Hematopoietic multipotent progenitor cell treated with erythropoietin and hydrocortisone succinate and interleukin-3 and kit ligand, for 8 days (in vitro differentiated cells): ENCODE data around the gene PCGF3.
"Not testable (repeated sequence)": the region's sequence is repeated elsewhere in the genome, so short reads cannot be mapped to it uniquely, and the experiment has no call there.

Experiments used
- DNase-seq: peaks from one replicate; pipeline ENCODE4 v3.0.0-alpha.2; 2015

PCGF3 gene

DNA sequence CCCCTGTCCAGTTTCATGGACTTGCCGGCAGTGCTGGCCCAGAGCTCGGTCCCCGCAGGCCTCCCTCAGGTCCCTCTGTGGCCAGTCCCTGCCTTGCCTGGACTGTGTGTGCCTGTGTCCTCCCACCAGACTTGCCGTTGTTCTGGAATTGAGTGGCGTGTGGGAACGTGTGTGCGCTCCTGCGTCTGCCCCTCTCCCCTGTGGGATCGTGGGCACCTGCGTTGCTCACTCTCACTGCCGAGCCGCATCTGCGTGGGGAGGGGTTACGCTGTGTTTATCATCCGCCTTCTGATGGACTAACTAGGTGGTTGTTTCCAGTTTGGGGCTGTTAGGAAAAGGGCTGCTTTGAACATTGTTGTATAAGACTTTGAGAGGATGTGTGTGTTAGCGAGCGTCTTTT is 21.2 kb downstream of the PCGF3 start:
- no peak for DNase-seq

DNA sequence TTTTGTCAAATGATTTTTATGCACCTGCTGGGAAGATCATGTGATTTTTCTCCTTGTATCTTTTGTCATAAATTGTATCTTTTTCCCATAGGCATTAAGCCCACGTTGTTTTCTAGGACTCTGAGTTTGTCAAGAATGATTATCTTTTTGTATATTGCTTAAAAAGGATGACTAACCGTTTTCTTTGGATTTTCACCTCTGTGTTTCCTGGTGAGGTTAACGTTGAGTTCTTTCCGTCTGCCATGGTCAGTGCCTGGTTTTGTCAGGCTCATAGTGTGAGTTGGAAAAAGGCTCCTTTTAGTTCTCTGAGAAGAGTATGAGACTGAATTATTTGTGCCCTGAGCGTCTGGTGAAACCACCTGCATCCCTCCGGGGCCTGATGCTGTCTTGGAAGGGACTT is 21.9 kb downstream of the PCGF3 start:
- no peak for DNase-seq

DNA sequence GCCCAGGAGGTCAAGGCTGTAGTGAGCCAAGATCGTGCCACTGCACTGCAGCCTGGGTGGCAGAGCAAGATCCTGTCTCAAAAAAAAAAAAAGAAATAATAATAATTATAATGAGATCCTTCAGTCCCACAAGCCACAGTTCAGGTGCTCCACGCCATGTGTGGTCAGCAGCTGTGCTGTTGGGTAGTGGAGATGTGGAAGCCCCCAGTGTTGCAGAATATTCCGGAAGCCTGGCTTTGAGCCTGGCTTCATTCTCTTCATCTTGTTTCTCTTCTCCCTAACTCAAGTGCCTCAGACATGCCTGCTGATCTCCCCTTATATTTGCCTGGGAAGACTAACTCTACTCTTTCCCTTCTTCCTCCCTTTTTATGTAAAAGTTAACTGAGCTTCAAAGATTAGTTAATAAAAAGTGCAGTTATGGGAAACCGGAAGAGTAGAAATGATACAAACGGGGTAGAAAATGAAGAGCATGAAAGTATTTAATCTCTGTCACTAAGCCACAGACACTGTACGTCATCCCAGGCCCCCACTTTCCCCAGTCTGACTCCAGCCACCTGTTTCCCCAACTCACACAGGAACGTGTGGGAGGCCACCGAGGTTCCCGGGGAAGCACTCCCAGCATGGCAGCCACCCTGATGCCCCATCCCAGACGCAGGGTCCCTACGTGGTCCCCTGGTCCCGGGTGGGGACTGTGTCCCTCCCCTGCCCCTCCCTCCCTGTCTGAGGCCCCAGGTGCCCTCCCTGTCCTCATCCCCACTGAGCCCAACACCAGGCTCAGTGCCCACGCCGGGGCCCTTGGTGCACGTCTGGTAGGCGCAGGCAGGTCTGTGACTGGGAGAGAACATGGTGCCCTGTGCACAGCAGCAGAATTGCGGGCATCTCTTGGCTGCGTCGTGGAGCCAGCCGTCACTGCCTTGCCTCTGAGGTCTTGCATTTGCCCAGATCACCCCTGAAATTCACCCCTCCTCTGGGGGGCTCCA is 24.0 kb downstream of the PCGF3 start:
- DNase-seq, result no peak

DNA sequence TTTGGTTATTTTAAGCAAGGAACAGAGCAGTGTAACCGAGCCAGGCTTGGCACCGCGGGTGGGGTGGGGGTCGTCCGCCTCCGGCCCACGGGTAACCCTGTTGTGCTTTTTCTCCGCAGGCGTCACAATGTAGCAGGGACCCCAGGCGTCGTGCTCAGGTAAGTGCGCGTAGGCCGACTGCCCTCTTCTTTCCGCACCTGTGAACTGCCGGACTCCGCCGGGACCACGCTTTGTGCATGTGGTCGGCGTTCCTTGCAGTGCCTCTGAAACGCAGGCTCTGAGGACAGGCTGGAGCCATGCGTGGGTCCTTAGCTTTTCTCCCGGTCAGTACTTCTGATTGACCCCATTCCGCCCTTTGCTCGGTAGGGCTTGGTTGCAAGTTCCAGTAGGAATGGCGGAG is 24.9 kb downstream of the PCGF3 start:
- DNase-seq, result no peak

DNA sequence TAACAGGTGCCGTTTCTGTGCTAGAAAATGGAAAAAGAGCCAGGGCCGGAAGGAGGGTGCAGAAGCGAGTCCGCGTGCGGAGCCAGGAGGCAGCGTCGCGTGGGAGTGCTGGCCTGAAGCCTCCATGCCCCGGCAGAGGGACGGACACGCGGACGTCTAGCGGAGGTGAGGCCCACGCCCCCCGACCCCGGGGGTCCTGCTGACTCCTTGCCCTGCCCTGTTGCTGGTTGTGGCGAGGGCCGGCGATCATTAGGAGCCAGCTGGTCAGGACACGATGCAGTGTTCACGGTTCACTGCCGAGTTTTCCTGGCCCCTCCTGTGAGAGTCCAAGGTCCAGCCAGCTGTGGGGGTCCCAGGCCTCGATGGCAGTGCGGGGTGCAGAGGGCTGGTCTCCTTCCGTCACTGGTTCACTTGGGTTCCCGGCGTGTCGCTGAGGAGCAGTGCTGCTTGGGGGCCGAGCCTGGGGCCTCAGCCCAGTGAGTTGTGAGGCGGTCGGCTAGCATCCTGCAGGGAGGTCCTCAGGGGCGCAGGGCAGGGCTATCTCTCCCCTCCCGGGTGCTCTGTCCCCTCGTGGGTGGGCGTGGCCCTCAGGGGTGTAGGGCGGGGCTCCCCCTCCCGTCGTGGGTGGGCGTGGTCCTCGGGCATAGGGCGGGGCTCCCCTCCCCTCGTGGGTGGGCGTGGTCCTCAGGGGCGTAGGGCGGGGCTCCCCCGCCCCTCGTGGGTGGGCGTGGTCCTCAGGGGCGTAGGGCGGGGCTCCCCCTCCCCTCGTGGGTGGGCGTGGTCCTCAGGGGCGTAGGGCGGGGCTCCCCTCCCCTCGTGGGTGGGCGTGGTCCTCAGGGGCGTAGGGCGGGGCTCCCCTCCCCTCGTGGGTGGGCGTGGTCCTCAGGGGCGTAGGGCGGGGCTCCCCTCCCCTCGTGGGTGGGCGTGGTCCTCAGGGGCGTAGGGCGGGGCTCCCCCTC is 25.6 kb downstream of the PCGF3 start:
- DNase-seq, result not testable (repeated sequence)

DNA sequence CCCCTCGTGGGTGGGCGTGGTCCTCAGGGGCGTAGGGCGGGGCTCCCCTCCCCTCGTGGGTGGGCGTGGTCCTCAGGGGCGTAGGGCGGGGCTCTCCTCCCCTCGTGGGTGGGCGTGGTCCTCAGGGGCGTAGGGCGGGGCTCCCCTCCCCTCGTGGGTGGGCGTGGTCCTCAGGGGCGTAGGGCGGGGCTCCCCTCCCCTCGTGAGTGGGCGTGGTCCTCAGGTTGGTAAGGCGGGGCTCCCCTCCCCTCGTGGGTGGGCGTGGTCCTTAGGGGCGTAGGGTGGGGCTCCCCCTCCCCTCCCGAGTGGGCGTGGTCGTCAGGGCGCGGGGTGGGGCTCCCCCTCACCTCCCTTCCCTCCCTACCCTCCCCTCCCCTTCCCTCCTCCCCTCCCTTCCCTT is 26.3 kb downstream of the PCGF3 start:
- DNase-seq, result peak; percentile 25

DNA sequence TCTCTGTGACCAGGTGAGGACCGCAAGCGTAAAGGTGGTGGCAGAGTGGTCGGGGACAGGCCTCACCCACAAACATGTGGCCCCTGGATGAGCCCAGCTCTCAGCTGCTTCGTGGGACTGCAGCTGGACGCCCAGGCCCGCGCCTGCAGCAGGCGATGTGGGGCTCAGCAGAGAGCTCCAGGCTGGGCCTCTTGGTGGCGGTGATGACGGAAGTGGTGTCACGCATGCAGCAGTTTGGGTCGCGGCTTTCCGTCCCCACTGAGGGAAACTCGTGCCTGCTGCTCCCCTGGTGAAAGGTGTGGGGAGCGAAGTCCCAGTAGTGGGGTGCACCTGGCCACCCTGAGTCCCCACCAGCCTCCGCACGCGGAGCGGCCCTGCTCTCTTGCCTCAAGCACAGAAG is 26.9 kb downstream of the PCGF3 start:
- peak; percentile 28 for DNase-seq

DNA sequence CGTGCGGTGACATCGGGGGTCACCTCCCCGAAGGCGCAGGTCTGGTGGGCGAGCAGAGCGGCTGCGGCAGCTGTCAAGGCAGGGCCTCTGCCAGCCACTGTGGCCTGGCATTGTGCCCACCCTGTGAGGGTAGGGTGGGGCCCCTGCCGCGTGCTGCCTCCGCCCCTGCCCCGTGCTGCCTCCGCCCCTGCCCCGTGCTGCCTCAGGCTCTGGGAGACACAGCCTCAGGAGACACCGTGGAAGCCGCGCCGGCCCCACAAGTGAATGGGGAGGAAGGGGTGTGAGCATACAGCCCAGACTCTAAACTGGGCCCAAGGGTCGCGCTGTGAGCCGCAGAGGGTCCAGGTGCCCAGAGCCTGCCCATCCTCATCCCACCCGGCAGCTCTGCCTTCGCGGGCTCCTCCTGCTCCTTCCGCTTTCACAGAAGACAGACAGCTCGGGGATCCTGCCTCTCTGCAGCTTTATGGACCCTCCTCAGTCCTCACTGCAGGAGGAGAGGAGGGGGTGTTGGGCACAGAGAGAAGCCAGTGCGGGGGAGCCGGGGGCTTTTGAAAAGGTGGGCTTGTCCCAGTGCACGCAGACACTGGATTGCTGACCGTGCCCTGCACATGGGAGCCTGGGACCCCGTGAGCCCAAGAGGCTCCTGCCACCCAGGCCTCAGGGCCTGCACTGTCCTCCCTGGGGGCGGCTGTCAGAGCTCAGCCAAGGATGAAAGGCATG is 27.4 kb downstream of the PCGF3 start:
- DNase-seq, result peak; percentile 85

DNA sequence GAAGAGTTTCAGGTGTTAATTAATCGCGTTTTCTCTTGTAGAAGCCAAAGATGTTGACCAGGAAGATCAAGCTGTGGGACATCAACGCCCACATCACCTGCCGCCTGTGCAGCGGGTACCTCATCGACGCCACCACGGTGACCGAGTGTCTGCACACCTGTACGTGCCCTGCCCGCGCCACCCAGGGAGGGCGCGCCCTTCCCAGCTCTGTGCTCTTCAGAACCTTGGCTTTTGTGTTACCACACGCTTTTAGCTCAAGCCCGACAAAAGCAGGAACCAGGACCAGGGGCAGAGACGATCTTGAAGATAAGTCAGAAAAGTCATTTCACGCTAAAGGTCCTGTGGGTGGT is 28.0 kb downstream of the PCGF3 start:
- no peak for DNase-seq

DNA sequence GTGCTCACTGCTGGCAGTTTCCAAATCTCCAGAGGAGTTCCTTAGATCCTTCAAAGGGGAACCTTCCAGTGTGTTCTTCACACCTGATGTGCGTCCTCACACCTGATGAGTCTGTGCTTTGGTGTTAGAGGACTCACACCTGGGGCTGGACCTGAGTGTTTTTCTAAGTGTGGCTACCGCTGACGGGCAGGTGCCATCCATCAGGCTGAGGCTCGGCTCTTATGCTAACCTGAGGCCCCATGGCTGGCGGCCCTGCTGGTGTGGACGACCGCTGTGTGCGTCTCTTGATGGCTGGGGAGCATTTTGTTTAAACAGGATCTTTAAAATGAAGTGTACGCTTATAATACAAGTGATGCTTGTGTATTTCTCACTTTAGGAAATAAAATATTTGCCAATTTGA is 28.4 kb downstream of the PCGF3 start:
- DNase-seq, result no peak

DNA sequence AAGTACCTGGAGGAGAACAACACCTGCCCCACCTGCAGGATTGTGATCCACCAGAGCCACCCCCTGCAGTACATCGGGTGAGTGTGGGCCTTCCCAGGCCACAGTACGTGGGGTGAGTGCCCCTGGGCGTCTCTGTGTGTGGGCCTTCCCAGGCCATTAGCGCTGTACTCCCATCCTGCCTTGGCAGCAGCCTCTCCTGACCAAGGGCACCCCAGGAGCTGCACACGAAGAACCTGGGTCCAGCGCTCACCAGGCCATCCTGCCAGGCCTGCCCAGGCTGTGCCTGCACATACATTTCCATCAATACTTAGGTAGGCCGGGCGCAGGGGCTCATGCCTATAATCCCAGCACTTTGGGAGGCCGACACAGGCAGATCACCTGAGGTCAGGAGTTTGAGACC is 29.3 kb downstream of the PCGF3 start:
- no peak for DNase-seq

DNA sequence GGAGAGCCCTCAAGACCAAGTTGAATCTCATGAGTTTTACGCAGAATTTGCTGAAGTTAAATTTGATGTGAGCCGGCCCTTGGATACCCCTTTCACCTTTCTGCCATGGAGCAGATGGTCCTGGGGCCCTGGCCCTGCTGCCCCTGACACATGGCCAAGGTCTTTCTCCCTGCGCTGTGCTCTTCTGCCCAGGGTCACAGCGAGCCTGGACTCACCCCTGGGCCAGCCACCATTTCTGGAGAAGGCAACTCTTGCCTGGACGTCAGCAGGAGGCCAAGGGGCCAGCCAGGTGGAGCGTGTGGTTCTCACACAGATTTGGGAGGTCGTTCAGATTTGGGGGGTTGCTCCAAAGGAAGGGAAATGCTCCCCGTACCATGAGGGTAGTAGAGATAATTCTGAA is 30.0 kb downstream of the PCGF3 start:
- no peak for DNase-seq

DNA sequence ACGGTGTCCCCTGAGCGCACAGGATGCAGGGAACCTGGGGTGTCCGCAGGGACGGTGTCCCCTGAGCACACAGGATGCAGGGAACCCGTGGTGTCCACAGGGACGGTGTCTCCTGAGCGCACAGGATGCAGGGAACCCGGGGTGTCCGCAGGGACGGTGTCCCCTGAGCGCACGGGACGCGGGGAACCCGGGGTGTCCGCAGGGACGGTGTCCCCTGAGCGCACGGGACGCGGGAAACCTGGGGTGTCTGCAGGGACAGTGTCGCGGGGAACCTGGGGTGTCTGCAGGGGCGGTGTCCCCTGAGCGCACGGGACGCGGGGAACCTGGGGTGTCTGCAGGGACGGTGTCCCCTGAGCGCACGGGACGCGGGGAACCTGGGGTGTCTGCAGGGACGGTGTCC is 30.9 kb downstream of the PCGF3 start:
- not testable (repeated sequence) for DNase-seq

DNA sequence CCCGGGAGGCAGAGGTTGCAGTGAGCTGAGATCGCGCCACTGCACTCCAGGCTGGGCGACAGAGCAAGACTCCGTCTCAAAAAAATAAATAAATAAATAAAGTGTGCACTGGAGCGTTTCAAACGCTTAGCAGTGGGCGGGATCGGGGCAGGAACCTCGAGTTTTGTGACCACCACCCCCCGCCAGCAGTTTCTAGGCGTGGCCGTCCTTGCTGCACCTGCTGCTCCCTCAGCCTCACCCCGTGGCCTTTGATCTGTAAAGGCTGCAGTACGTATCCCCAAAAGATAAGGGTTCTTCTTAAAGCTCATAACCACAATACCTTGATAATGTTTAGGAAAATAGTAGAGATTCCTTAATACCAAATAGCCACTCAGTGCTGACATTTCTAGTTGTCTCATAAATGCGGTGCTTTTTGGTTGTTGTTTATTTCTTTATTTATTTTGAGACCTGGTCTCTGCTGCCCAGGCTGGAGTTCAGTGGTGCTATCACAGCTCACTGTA is 33.2 kb downstream of the PCGF3 start:
- peak; percentile 42 for DNase-seq

DNA sequence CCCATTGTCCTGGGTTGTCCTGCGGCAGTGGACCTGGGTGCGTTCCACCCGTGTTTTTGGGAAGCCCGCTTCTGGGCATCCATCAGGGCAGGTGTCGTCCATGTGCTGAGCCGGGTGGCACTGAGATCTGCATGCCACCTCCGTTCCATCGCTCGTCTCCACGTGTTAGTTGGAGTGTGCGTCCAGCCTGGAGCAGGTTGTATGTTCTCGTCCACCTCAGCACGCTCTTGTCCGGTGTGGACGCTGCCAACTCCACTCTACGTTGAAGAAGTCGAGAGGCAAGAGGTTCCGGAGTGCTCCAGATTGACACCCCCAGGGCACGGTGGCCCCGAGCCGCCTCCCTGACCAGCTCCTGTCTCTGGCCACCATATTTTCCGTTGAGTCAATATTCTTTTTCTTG is 33.9 kb downstream of the PCGF3 start:
- no peak for DNase-seq

DNA sequence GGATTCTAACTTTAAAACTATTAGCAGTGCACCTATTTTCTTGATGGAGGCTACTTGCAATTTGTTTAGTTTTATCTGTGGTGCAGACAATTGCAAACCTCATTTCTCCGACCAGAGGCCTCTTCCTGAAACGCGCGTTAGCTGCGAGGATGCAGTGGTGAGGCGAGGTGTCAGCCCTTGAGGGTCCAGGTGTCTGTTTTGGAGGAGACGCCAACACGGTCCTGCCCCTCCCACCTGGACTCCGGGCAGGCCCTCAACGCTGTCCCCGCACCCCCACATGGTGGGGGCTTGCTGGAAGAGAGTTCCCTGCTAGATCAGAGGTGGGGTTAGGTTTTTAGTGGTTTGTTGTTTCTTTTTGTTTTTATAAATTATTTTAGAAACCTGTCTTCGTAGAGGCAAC is 34.4 kb downstream of the PCGF3 start:
- DNase-seq, result no peak

DNA sequence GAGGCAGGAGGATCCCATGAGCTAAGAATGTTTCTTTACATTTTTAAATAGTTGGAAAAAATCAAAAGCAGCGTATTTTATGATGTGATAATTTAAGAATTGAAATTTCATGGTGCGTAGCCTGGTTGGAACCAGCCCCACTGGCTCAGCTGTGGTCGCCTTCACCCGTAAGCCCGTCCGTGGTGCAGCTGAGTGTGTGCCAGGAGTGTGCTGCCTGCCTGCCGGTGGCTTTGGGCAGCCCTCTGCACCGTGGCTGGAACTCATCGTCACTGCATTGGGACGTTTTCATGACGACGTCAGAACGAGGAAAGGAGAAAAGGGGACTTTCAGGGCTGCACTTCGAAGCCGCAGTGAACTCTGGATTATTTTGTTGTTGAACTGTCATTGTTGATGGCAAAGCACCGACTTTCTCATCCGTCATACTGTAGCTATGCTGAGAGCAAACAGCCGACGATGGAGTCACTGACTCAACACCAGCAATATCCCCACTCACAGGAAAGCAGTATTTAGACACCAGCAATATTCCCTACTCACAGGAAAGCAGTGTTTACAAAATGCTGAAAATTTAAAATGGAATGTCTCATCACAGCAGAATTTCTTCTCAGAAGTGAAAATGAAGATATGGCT is 35.1 kb downstream of the PCGF3 start:
- DNase-seq, result no peak

DNA sequence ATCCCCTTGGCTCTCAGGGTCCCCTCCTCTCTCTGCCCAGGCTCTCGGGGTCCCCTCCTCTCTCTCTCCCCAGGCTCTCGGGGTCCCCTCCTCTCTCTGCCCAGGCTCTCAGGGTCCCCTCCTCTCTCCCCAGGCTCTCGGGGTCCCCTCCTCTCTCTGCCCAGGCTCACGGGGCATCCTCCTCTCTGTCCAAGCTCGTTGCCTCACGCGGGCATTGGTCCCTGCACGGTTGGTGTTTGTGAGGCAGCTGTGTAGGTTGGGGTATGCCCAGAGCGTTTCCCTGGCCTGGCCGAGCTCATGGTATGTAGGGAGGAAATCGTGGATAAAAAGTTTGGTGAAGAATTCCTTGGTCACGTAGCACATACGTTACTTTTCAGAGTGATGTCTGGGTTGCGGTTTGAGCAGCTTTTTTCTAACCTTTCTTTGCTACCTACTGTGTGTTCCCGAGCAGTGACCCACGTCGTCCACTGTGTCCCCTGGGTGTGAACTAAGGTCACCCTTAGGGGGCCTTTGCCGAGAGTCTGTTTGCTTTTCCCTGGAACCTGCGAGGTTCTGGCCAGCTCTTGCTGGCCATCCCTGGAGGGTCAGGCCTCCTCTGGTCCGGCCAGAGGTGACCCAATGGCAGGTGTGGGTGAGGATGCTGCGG is 36.6 kb downstream of the PCGF3 start:
- DNase-seq, result no peak

DNA sequence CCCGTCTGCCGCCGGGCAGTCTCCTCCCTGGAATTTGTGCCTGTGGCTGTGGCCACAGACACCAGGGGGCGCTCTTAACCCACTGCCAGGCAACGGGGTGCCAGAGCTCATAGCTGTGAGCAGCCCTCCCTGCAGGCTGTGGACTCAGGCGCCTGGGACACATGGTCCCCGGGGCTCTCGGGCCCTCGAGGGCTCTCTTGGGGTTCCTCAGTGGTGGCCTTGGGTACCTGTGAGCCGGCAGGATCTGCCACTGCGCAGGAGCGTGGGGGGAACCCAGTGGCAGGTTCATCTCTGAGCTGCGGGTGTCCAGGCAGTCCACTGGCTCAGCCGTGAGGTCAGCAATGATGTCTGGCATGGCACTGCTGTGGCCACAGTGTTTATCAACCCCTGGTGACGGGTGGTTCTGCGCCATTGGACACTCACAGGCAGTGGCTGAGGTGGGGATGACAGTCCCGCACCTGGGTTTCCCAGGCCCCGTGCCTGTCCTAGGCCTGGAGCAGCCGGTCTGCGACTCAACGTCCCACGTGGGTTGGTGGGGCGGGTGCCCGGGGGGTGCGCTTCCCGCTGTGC is 37.2 kb downstream of the PCGF3 start:
- peak; percentile 67 for DNase-seq

DNA sequence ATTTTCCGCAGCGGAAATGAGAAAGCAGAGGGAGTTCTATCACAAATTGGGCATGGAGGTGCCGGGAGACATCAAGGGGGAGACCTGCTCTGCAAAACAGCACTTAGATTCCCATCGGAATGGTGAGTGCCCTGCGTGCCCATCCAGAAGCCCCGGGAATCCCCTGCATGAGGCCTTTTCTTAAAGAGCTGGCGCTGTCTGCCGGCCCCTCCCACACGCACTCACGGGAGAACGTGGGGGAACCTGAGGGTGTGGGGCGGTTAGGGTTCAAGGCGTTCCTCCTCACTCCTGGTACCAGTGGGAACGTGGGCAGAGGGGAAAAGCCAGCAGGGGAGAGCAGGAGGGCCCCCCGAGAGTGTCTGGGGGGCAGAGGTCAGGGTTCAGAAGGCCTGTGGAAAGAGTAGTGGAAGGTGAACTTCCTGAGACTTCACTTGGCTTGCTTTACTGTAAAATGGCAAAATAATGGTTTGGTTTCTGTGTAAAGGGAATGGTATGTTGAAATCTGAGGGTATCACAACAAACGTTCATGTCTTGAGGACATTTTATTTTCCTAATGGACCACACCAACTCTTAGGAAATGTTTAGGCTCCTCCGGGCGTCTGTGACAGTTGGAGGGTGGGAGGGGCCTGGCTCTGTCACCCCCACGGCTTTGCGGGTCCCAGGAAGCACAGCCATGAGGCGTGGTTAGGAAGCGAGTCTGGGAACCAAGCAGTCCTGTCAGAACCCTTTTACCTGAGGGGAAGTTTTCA is 38.0 kb downstream of the PCGF3 start:
- no peak for DNase-seq
